ENCODE data around the gene DCTN1. TPM values are rescaled to one million over a fixed set of nuclear protein-coding genes. Genes with fewer than 3 reads are reported as not detected.
A peak's percentile ranks its signal among the peaks of the same experiment; 100 is the strongest.

DCTN1 gene
- total RNA-seq, 1 donor from 2014 or later: 121 TPM

GRCh38 chr2:74327627-74328026 lies 52.5 kb downstream of the DCTN1 start:
- no peak for DNase-seq (ENCODE audit: low read depth)

- no peak for DNase-seq (ENCODE audit: low read depth)
Observed at GRCh38 chr2:74327199-74327598, 52.9 kb downstream of the DCTN1 start.

GRCh38 chr2:74325815-74326214 lies 54.3 kb downstream of the DCTN1 start:
- DNase-seq (ENCODE audit: low read depth): no peak

- DNase-seq (ENCODE audit: low read depth): no peak
Observed at GRCh38 chr2:74321737-74322136, 58.4 kb downstream of the DCTN1 start.

GRCh38 chr2:74317701-74318100 lies 62.4 kb downstream of the DCTN1 start:
- peak; percentile 54 for DNase-seq (ENCODE audit: low read depth)

DNA sequence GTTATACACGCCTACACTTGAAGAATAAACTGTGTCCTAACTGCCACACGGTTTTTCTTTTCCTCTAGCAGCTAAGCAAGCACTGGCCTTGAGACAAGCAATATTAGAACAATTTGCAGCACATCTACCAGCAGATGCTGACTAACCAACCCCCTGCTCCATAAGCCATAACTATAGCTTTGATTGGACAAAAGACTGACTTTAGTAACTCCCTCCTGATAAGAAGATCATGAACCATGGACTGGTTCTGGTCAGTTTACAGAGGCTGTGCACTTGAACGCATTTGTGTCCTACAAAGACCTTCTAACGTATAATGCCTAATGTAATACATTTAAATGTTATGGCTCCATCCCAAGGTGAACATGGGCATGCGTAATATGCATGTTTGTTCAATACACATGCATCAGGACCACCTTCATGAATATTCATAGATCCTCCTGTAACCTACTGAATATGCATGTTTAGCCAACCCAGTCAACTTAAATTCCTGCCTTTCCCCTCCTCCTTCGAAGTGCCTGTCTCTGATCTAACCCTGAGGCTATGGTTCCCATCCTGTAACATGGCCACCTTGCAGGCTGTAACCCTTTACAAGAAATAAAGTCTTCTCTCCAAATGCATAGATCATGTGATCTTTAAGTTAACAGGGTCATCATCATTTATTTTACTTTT lies 63.4 kb downstream of the DCTN1 start:
- DNase-seq (ENCODE audit: low read depth): no peak

DNA sequence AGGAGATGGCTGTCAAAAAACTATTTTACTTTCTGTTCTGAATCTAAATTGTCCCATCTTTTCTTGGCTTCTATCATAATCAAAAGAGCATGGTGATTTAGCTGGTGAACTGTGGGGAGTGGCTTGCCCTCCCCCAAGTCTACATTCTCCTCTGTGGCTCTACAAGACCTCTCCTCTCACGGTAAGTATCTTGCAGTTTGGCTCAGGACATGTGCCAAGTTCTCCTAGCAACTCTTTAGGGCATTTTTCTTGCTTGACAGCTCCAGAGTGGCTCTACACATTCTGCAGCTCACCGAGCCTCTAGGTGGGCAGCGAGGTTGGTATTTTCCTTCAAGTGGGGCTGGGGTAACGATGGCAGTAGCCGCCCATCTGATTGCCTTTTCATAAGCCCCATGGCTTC lies 66.0 kb downstream of the DCTN1 start:
- DNase-seq (ENCODE audit: low read depth): no peak

GRCh38 chr2:74313497-74313896 lies 66.6 kb downstream of the DCTN1 start:
- no peak for DNase-seq (ENCODE audit: low read depth)

DNA sequence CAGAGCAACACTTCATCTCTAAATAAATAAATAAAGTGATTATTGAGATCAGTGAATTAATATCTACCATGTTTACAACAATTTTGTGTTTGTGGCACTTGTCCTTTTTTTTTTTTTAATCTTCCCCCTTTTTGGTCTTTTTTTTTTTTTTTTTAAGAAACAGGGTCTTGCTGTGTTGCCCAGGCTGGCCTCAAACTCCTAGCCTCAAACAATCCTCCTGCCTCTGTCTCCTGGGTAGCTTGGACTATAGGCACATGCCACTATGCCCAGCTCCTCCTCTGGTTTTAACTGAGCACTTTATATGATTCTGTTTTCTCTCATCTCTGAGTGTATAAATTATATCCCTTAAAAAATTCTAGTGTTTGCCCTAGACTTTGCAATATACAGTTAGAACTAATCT lies 67.2 kb downstream of the DCTN1 start:
- DNase-seq (ENCODE audit: low read depth): no peak

Other genes with a start within 250 kb of the DCTN1 start
- 38.8 and 51.5 TPM in 2 replicates for gene BOLA3, start 232.4 kb downstream of the DCTN1 start, total RNA-seq
- 94.5 and 96.9 TPM in 2 replicates for gene MOB1A, start 201.4 kb downstream of the DCTN1 start, total RNA-seq
- gene MTHFD2, start 181.7 kb downstream of the DCTN1 start, total RNA-seq: 52.9 and 66.1 TPM in 2 replicates
- 0.43 and 2.0 TPM in 2 replicates for gene SLC4A5, start 36.9 kb downstream of the DCTN1 start, total RNA-seq
- gene C2orf81, start 41.3 kb upstream of the DCTN1 start, total RNA-seq: 0.26 and 1.4 TPM in 2 replicates
- gene WDR54, start 41.4 kb upstream of the DCTN1 start, total RNA-seq: 7.8 TPM in 2 replicates
- gene RTKN, start 61.6 kb upstream of the DCTN1 start, total RNA-seq: 43.3 and 56.6 TPM in 2 replicates
- gene INO80B, start 74.8 kb upstream of the DCTN1 start, total RNA-seq: 20.0 and 30.8 TPM in 2 replicates
- 68.4 and 75.4 TPM in 2 replicates for gene WBP1, start 78.1 kb upstream of the DCTN1 start, total RNA-seq
- gene MOGS, start 85.1 kb upstream of the DCTN1 start, total RNA-seq: 56.1 and 67.0 TPM in 2 replicates
- 19.7 and 21.6 TPM in 2 replicates for gene MRPL53, start 92.4 kb upstream of the DCTN1 start, total RNA-seq
- 10.6 and 13.3 TPM in 2 replicates for gene CCDC142, start 102.7 kb upstream of the DCTN1 start, total RNA-seq
- 16.3 and 18.9 TPM in 2 replicates for gene TTC31, start 102.8 kb upstream of the DCTN1 start, total RNA-seq
- gene LBX2, start 119.3 kb upstream of the DCTN1 start, total RNA-seq: 0.68 and 1.5 TPM in 2 replicates
- gene PCGF1, start 127.4 kb upstream of the DCTN1 start, total RNA-seq: 31.3 and 33.9 TPM in 2 replicates
- 0.13 TPM in 1 of 2 replicates, not detected in the other for gene TLX2, start 134.1 kb upstream of the DCTN1 start, total RNA-seq
- gene DQX1, start 145.9 kb upstream of the DCTN1 start, total RNA-seq: not detected in 2 replicates
- gene AUP1, start 149.4 kb upstream of the DCTN1 start, total RNA-seq: 111 and 125 TPM in 2 replicates
- 33.8 and 41.9 TPM in 2 replicates for gene HTRA2, start 149.6 kb upstream of the DCTN1 start, total RNA-seq
- 3.4 and 5.7 TPM in 2 replicates for gene LOXL3, start 173.6 kb upstream of the DCTN1 start, total RNA-seq
- 9.5 and 10.5 TPM in 2 replicates for gene DOK1, start 174.4 kb upstream of the DCTN1 start, total RNA-seq